ENCODE measurements around the gene MAP7D3. TPM values are rescaled to one million over a fixed set of nuclear protein-coding genes. Genes with fewer than 3 reads are reported as not detected.
"Not testable (repeated sequence)": the region's sequence is repeated elsewhere in the genome, so short reads cannot be mapped to it uniquely, and the experiment has no call there.

MAP7D3 gene
- total and polyA plus RNA-seq, 7 donors, result 4.6 to 14.8 (median 8.0) TPM

DNA sequence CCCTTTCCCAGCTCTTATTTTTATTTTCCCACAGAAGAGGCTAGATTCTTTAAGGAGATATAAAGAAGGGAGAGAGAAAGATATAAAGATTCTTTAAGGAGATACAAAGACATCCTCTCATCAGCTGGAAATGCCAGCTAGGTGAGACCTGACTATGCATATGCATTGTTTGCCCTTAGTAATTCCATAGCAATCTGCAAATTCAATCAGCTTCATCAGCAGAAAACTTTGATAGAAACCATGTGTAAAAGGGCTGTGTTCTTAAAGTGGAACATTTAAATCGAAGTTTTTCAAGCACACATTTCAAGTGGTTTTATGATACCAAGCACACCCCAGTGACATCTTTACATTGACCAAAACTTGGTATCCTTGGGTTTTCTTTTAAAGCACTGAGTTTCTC lies 79.8 kb downstream of the MAP7D3 start:
- Histone ChIP-seq H3K27me3 (ENCODE audit: insufficient read depth in 3 of 3, low read length in 2 of 3) (no peaks in the 10 kb centered on the region), H3K36me3 (ENCODE audit: insufficient read depth in 1 of 2, low read depth in 1 of 2) (no peaks in the 10 kb centered on the region), H3K27ac (peak overlapping the region; percentile 95), H3K4me1 (peaks cover 11% of the 10 kb centered on the region), H3K9me3 (no peaks in the 10 kb centered on the region), H3K4me3 (peak overlapping the region; percentile 52)
- 60 to 66% (median 61%) methylated on average over 1 of the region's 1 CpG for WGBS, 3 donors
- TF ChIP-seq, protein P1, sequence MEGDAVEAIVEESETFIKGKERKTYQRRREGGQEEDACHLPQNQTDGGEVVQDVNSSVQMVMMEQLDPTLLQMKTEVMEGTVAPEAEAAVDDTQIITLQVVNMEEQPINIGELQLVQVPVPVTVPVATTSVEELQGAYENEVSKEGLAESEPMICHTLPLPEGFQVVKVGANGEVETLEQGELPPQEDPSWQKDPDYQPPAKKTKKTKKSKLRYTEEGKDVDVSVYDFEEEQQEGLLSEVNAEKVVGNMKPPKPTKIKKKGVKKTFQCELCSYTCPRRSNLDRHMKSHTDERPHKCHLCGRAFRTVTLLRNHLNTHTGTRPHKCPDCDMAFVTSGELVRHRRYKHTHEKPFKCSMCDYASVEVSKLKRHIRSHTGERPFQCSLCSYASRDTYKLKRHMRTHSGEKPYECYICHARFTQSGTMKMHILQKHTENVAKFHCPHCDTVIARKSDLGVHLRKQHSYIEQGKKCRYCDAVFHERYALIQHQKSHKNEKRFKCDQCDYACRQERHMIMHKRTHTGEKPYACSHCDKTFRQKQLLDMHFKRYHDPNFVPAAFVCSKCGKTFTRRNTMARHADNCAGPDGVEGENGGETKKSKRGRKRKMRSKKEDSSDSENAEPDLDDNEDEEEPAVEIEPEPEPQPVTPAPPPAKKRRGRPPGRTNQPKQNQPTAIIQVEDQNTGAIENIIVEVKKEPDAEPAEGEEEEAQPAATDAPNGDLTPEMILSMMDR (IDR thresholded peaks at IDR 0.05), result no peak
- no peak for DNase-seq
- ATAC-seq, result no peak
- intact Hi-C loops (cut with DNase I), result loop anchor here in 1 of 2 donors (5.0 kb wide), 1 partner anchor 41 kb away; no protein-coding TSS in a partner anchor

DNA sequence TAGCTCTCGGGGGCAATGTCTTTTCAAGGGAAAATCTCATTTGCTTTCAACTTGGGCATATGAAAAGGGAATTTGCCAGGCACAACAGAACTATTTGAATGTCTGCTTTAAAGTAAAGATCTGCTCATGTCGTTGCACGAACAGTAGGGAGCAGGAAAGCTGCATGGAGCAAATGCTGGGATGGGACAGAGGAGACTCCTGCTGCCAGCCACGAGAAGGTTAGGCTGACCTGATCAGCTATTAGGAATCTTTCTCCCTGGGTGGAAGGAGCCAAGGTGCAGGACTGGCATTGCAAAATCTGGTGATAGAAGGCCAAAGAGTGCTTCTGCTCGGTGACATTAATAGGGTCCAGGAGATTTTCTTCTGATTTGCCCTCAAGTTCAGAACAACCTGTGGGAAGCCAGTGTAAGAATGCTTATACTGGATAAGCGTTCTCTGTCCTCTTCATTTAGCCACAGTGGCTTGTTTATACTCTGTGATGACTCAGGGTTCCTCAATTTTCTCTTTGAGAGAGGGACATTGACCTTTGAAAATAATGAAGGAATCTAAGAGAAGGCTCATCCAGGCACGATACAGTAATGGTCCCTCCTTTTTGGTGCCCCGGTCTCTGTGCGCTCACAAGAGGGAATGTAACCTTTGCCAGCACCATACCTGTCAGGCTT lies 80.9 kb downstream of the MAP7D3 start:
- Histone ChIP-seq H3K9me3 (no peaks in the 10 kb centered on the region), H3K4me1 (peaks cover 15% of the 10 kb centered on the region), H3K4me3 (peak overlapping the region; percentile 52), H3K36me3 (ENCODE audit: insufficient read depth in 1 of 2, low read depth in 1 of 2) (no peaks in the 10 kb centered on the region), H3K27me3 (ENCODE audit: insufficient read depth in 3 of 3, low read length in 2 of 3) (peaks cover 0 to 7% (median 0%) of the 10 kb centered on the region in 3 donors), H3K27ac (peak overlapping the region; percentile 95)
- intact Hi-C loops (cut with DNase I), result loop anchor here in 1 of 2 donors (5.0 kb wide), 1 partner anchor 42 kb away; no protein-coding TSS in a partner anchor
- 30 to 41% (median 38%) methylated on average over 9 of the region's 9 CpGs for WGBS, 3 donors
- ATAC-seq (peak; percentile 79 to 86 (median 84)), DNase-seq (peak in 1 of 2 donors; percentile 68)
- TF ChIP-seq, protein P1 (IDR thresholded peaks at IDR 0.05), result peak; percentile 43

DNA sequence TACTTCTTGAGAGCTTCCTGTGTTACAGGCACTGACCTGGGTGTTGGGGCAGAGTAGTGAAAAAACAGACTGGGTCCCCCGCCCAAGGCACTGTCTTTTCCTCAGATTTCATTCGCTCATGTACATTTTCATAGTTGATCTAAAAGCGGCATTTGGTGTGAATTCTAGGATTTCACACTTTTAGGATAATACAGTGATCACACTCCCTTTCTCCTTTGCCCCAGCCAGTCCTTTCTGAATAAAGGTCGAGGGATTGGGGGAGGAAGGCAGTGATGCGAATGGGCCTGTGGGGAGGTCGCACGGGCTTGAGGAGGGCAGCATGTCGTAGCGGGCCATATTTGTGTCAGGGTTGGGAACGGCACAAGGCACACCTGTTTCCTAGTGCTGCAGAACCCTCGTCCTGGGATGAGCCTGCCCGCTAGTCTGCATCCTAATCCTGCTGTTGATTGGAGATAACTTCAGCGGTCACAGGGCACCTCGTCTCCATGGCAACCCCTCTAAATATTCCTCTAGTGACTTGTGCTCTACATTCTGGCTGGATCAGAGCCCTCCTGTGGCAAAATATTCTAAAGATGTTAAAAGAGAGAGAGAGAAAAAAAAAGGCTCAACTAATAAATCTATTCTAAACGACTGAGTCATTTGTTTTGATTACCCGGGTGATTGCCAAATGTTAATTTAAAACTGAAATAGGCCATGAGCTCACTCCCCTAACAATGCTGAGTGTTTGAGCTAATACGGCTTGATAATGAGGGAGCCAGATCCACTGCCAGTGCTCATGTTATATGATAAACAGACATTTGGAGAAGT lies 82.1 kb downstream of the MAP7D3 start:
- peak overlapping the region; percentile 95 for H3K27ac ChIP-seq
- DNase-seq (peak; percentile 37 to 64), ATAC-seq (peak; percentile 62 to 78 (median 70))
- no peaks in the 10 kb centered on the region for H3K36me3 ChIP-seq (ENCODE audit: insufficient read depth in 1 of 2, low read depth in 1 of 2)
- H3K9me3 ChIP-seq, result no peaks in the 10 kb centered on the region
- peaks cover 15% of the 10 kb centered on the region for H3K4me1 ChIP-seq
- peaks cover 0 to 8% (median 0%) of the 10 kb centered on the region in 3 donors for H3K27me3 ChIP-seq (ENCODE audit: insufficient read depth in 3 of 3, low read length in 2 of 3)
- TF ChIP-seq, protein P1 (IDR thresholded peaks at IDR 0.05), result no peak
- H3K4me3 ChIP-seq, result peak overlapping the region; percentile 52
- intact Hi-C loops (cut with DNase I), result loop anchor here (5.0 to 10.0 kb wide), 3 partner anchors 114 to 408 kb away; partner anchors contain the start of gene HTATSF1 (in 1 of the 2)
- 17 to 36% (median 17%) methylated on average over 17 of the region's 17 CpGs for WGBS, 3 donors

DNA sequence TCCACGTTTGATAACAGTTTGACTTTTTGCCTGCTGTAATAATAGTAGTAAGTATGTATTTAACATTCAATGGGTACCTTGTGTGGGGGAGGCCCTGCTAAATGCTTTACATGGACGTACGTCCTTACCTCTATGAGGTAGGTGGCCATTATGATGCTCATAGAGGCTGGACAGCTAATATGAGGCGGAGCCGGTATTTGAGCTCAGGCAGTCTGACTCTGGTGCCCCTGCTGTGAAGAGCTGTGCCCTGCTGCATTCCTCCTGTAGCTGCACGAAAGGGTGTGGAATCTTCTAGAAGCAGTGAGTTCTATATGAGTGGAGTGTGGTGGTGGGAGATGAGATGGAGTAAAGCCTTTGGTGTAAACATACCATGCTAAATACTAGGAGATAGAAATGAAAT lies 83.2 kb downstream of the MAP7D3 start:
- H3K9me3 ChIP-seq; H3K36me3 ChIP-seq (ENCODE audit: insufficient read depth in 1 of 2, low read depth in 1 of 2); H3K4me3 ChIP-seq; DNase-seq; ATAC-seq; H3K27me3 ChIP-seq (ENCODE audit: insufficient read depth in 3 of 3, low read length in 2 of 3): not testable (repeated sequence)
- WGBS, 3 donors, result 62 to 76% (median 74%) methylated on average over 6 of the region's 6 CpGs
- intact Hi-C loops (cut with DNase I), result loop anchor here (2.0 to 10.0 kb wide), 4 partner anchors 101 to 409 kb away; partner anchors contain the start of gene HTATSF1 (in 1 of the 2)
- peaks cover 15% of the 10 kb centered on the region for H3K4me1 ChIP-seq
- peak overlapping the region; percentile 95 for H3K27ac ChIP-seq
